NCI-H1930 (cell line): Measurements from ENCODE around the gene ENPP1.
"Not testable (repeated sequence)": the region's sequence is repeated elsewhere in the genome, so short reads cannot be mapped to it uniquely, and the experiment has no call there.

Source experiments
- DNase-seq, 2 experiments: peaks; one replicate each; lab custom pipeline; 2025; lab: John Stamatoyannopoulos, UW

The ENPP1 gene

GRCh38 chr6:131831392-131831791 is 23.6 kb downstream of the ENPP1 start:
- no peak for DNase-seq

DNA sequence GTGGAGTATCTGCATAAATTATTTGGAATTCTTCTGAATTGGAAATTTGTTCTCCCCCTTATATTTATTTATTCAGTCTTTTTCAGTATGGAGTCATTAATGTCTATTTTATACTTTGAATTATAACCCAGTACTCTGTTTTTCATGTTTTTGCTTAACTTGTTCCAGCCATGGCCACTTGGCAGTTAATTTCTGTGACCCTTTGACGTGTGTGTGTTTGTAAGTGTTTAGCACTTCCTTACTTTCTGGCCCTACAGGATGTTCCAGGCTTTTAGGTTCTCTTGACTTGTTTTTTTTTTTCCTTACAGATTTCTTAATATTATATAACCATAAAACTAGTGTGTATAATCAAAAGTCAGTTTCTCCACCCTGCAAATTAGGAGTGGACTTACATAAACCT is 24.1 kb downstream of the ENPP1 start:
- no peak for DNase-seq

DNA sequence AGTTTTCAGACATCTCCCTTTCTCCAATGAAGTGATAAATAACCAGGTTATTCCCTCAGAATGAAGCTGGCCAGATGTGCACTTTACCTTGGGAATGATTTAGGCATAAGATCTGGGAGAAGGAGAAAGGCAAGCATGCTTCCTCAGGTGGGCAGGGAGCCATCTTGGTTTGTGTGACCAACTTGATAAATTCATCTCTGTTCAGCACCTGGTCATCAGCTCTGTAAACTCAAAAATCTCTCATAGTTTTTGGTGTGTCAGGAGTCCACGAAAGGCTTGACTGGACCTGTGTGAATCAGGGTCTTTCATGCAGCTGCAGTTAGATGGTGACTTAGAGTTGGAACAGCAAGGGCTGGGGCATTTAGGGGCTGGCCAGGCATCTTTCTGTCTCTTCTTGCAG is 24.5 kb downstream of the ENPP1 start:
- no peak for DNase-seq

- DNase-seq = no peak
Measured at GRCh38 chr6:131838051-131838450, 30.2 kb downstream of the ENPP1 start.

- no peak for DNase-seq
Measured at GRCh38 chr6:131839388-131839787, 31.6 kb downstream of the ENPP1 start.

DNA sequence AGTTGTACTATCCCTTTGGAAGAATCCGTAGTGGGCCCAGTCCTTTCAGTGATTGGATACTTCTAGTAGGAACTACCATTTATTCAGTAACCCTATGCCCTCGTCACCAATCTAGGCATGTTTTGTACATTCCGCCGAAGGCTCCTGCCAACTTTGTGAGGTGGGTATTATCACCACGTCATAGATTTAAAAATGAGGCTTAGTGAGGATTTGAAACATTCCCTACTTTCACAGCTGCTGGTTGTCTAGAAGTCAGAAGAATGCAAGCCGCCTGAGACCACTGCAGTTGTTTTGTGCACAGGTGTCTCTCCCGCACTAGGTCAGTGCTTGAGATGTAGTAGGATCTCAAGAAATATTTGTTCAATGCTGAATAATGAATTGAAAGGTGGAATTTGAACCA is 32.6 kb downstream of the ENPP1 start:
- no peak for DNase-seq

DNA sequence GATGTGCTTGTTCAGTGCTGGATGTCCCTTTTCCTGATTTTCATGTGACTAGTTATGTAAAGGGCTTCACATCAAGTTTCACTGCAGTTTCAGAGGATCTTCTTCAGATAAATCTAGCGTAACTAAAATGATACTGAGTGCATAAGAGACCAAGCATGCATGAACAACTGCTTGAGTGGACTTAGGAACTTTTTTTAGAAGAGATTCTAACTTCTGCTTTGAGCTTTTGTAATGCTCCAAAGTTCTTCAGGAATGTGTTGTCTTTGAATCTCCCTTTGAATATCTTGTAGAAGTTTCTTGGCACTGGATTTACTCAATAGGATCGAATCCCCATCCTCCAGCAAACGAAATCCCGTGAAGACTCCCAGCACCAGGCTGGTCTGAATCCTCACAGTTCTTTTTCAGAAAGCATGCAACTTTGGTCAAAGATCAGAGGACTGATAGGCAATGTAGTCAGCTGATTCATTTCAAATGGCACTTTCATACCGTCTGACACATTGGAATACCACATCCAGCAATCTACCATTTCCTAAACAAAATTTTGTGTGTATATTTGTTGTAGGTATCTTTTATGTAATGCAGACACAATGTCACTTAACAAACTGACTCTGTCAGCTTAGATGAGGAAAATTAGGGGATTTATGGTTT is 33.2 kb downstream of the ENPP1 start:
- no peak for DNase-seq

DNA sequence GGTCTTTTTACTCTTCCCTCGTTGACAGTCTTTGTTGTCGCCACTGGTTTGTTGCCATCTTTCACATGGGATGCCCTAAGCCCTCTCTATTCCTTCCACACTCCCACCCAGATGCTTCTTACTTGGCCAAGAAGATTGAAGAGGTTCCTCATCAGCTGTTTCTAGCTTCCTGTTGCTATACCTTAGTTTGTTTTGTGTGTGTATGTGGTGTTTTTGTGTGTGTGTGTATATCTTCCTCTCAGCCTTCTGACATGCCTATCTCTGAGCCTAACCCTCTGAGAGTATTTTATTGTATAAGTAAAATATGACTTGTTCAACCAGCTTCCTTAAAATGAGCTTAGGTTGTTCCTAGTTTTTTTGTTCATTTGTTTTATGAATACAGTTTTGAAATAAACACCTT is 35.9 kb downstream of the ENPP1 start:
- DNase-seq = no peak

DNA sequence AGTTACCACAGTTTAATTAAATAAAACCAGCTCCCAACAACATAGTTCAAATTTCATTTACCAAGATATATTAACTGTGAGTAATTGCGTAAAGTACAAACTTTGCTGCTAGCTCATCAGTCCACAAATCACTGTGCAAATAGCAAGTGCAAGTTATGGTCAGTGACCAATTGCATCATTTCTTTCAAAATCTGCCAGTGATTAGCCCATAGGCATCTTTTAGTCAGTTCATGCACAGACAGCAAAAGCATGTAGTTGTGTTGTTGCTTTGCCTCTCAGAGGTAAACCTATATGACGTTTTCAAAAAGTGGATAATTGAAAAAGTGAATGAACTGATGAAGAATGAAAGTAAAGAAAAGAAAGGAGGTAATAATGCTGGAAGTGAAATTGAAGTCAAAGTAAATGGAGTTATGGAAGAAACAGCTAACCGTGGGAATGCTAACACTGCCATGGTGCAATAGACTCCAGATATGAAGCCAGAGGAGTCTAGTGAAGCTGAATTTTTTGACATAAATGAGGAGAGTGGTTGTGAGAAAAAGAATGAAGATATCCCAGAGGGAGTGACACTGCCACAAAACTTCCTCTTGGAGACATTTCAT is 36.5 kb downstream of the ENPP1 start:
- DNase-seq = no peak

- DNase-seq = no peak
Measured at GRCh38 chr6:131846023-131846663, 38.3 kb downstream of the ENPP1 start.

DNA sequence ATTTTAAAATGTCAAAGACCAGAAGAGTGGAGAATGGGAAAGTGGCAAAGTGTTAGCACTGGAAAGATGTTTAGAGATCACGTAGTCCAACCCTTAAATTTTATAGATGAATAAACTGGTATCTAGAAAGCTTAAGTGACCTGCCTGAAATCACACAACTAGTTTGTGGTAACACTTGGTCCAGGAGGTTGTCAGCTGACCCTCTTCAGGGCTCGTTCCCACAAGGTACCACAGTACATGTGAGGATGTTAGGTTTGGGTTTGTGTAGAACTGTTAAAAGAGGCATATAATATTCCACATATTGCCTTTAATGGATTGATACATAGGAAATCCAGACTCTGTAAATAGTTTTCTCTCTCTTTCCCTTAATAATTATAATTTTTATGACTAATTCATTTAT is 39.1 kb downstream of the ENPP1 start:
- DNase-seq = no peak

- DNase-seq = no peak
Measured at GRCh38 chr6:131849799-131850198, 42.0 kb downstream of the ENPP1 start.

GRCh38 chr6:131851049-131851769 is 43.4 kb downstream of the ENPP1 start:
- no peak for DNase-seq

DNA sequence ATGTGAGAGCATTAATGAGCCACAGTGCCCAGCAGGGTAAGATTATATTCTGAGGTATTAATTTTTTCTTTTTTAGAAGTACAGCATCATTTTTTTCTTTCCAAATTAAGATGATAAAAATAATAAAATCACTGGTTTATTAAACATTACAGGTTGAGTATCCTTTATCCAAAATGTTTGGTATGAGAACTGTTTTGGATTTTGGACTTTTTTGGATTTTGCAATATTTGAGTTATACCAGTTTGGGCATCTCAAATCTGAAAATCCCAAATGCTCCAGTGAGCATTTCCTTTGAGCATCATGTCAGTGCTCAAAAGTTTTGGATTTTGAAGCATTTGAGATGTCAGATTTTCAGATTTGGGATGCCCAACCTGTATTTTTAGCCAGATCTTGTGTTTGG is 44.4 kb downstream of the ENPP1 start:
- DNase-seq = no peak

GRCh38 chr6:131854803-131855202 is 47.0 kb downstream of the ENPP1 start:
- no peak for DNase-seq

GRCh38 chr6:131858765-131859415 is 51.1 kb downstream of the ENPP1 start:
- no peak for DNase-seq

DNA sequence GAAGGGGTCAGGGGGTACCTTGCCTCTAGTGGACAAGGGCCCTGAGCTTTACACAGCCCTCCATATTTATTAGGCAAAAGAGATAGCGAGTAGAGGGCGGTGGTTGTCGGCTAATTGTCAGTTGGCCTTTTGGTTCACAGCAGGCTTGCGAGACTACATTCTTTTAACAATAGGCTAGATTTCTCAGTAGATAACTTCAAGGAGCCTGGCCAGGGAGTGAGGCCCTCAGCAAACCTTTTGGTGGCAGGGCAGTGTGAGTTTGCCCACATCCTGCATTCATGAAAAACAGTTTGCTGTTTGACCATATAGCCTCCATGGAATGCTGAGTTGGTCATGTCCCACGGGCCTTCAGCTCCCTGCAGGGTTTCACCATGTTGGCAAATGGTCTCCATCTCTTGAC is 51.8 kb downstream of the ENPP1 start:
- DNase-seq = not testable (repeated sequence)

- DNase-seq = no peak
Measured at GRCh38 chr6:131861381-131861780, 53.6 kb downstream of the ENPP1 start.

DNA sequence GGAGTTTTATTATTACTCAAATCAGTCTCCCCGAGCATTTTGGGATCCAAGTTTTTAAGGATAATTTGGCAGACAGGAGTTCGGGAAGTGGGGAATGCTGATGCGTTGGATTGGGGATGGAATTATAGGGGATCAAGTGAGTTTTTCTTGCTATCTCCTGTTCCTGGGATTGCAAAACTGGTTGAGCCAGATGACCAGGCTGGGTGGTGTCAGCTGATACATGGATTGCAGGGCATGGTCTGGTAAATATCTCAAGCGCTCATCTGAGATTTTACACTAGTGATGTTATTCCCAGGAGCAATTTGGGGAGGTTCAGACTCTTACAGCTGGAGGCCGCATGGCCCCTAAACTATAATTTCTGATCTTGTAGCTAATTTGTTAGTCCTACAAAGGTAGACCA is 54.7 kb downstream of the ENPP1 start:
- no peak for DNase-seq

GRCh38 chr6:131867744-131868143 is 59.9 kb downstream of the ENPP1 start:
- no peak for DNase-seq

DNA sequence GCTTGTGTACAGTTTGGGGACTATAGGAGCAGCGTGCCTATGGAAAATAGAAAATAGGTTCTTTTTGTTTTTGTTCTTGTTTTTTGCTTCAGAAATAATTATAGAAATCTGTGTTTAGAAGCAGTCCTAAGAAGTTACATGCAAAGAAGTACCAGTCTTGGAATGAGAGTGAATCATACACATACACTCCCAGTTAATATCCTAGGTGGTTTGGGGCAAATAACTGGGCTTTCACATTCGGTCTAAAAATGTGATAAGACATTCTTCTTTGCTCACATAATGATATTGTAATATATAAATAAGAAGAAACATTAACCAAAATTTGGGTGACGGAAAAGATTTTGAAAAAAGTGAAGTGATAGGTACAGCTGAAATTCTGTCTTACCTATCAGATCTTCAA is 61.0 kb downstream of the ENPP1 start:
- DNase-seq = no peak

DNA sequence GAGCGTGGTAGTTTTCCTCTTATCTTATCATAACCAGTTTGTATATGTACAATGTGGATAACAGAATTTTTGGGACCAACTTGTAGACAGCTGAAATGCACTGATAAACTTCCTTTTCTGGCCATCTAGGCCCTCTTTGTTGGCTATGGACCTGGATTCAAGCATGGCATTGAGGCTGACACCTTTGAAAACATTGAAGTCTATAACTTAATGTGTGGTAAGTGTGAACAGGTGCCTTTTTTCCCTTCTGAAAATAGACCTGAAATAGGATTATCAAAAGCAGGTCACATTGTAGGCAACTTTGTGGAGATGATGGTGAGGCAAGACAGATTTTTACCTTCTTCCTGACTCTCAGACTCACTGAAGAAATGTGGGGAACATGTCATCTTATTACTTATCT is 67.8 kb downstream of the ENPP1 start:
- no peak for DNase-seq

- no peak for DNase-seq
Measured at GRCh38 chr6:131876545-131876944, 68.7 kb downstream of the ENPP1 start.
